SK-N-SH treated with all-trans-retinoic acid at 6 μM for 48 hours (cell line): ENCODE results near the gene LTK.

Source experiments
- BACH2 ChIP-seq: fragments of 250-450 bp; sonication (Bioruptor Pico); IDR thresholded peaks from 2 replicates; pipeline ENCODE4 v1.9.0; 2021; ENCODE audit warnings: mild to moderate bottlenecking, borderline replicate concordance
- CSDC2 ChIP-seq: fragments of 250-450 bp; sonication (Bioruptor Pico); IDR thresholded peaks from 2 replicates; pipeline ENCODE4 v1.5.0; 2020; ENCODE audit warnings: mild to moderate bottlenecking, moderate library complexity
- CSRNP3 ChIP-seq: fragments of 250-450 bp; sonication (Bioruptor Pico); IDR thresholded peaks from 2 replicates; pipeline ENCODE4 v1.5.1; 2021; ENCODE audit warnings: mild to moderate bottlenecking, moderate library complexity
- ISL1 ChIP-seq: fragments of 250-450 bp; sonication (Bioruptor Pico); IDR thresholded peaks from 2 replicates; pipeline ENCODE4 v2.1.2; 2022; ENCODE audit warnings: mild to moderate bottlenecking, moderate library complexity
- OSR1 ChIP-seq: fragments of 250-450 bp; sonication (Bioruptor Pico); IDR thresholded peaks from 2 replicates; pipeline ENCODE4 v1.8.0; 2022; ENCODE audit warnings: moderate library complexity, mild to moderate bottlenecking, inconsistent platforms
- TCF4 ChIP-seq: fragments of 250-450 bp; sonication (Bioruptor Pico); IDR thresholded peaks from 2 replicates; pipeline ENCODE4 v1.8.0; 2021; ENCODE audit warnings: mild to moderate bottlenecking, moderate library complexity, borderline replicate concordance
- TOX ChIP-seq: fragments of 250-450 bp; sonication (Bioruptor Pico); IDR thresholded peaks from 2 replicates; pipeline ENCODE4 v1.8.0; 2021; ENCODE audit warnings: mild to moderate bottlenecking, moderate library complexity, borderline replicate concordance
- ZNF70 ChIP-seq: fragments of 450-650 bp; formaldehyde crosslinking; IDR thresholded peaks from 2 replicates; pipeline ENCODE4 v1.5.0; 2020; ENCODE audit warnings: mild to moderate bottlenecking, moderate library complexity

- no peak for TF ChIP-seq TOX
- TF ChIP-seq CSDC2 (CRISPR knock-in tag), result no peak
- no peak for TF ChIP-seq ISL1 (CRISPR knock-in tag)
- TF ChIP-seq TCF4 (CRISPR knock-in tag), result no peak
- TF ChIP-seq CSRNP3, result no peak
- no peak for TF ChIP-seq OSR1 (CRISPR knock-in tag)
- no peak for TF ChIP-seq BACH2 (CRISPR knock-in tag)
- TF ChIP-seq ZNF70 (CRISPR knock-in tag), result no peak
Measured at GRCh38 chr15:41517895-41518449, 4.3 kb upstream of the LTK start.
